GM19193 (cell line): ENCODE data around the gene DZIP3.

Source experiments
- POLR2A ChIP-seq: IDR thresholded peaks from 4 replicates; pipeline ENCODE4 v1.6.1; 2011; ENCODE audit not compliant: insufficient read depth, insufficient read length; ENCODE audit errors: extremely low read depth

DZIP3 gene

GRCh38 chr3:108578064-108578463, 11.5 kb upstream of the DZIP3 start:
- no peak for TF ChIP-seq POLR2A

DNA sequence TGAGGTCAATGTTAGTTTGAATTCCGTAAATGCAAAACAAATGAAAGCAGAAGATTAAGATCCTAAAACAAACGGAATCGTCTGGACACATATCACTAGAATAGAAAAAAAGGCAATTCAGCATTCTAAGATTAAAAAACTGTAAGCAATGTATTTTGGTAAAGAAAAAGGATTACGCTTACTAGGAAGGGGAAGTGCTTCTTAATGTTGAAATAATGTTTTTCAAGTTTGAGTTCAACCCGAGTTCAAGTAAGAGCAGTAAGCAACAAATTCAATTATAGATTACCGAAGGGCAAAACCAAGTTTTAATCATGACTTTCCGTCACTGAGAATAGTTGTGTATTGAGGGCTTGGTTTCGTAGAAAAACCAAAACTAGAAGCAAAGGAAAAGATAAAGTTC, 921 bp upstream of the DZIP3 start:
- TF ChIP-seq POLR2A, result no peak

DNA sequence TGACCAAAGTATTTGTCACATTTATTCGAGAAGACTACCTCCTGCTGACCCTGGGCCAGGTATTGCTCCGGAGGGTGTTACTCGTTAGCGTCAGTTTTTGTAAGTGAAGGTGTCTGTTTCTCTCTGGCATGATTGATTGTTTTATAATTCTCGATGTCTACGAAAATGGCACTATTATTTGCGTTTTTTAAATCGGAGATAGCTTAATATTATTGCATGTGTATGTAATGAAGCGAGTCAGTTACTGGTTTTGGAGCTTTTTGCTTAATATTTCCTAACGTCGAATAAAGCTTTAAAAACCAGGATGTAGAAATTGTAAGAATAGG, 439 bp downstream of the DZIP3 start:
- TF ChIP-seq POLR2A, result no peak

DNA sequence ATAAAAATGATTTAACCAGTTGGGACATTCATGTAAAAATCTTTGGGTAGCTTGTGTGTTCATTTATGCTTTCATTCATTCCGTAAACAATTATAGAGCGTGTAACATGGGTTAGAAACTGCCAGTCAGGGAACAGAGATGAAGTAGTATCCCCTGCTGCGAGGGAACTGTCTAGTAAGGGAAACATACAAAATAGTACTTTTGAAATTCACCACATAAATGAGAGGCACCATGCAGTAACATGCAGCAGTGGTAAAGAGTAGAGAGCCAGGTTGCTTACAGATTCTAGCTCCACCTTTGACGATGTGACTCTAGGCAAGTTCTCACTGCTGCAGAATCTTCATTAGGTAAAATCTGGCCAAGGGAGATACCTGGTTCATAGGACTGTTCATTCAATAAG, 938 bp downstream of the DZIP3 start:
- no peak for TF ChIP-seq POLR2A

DNA sequence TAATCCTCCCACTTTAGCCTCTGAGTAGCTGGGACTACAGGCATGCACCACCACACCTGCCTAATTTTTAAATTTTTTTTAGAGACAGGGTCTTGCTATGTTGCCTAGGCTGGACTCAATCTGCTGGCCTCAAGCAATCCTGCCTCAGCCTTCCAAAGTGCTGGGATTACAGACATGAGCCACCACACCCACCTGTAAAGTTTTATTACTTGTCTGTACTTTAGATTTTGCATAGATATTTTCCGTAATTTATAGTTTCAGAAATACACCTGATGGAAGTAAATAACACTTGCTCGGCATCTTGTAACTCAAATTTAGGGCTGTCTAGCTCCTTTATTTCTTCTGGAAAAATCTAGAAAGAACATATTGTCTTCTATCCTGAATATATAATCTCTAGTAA, 5.8 kb downstream of the DZIP3 start:
- no peak for TF ChIP-seq POLR2A

- no peak for TF ChIP-seq POLR2A
Measured at GRCh38 chr3:108598375-108598774, 8.9 kb downstream of the DZIP3 start.

DNA sequence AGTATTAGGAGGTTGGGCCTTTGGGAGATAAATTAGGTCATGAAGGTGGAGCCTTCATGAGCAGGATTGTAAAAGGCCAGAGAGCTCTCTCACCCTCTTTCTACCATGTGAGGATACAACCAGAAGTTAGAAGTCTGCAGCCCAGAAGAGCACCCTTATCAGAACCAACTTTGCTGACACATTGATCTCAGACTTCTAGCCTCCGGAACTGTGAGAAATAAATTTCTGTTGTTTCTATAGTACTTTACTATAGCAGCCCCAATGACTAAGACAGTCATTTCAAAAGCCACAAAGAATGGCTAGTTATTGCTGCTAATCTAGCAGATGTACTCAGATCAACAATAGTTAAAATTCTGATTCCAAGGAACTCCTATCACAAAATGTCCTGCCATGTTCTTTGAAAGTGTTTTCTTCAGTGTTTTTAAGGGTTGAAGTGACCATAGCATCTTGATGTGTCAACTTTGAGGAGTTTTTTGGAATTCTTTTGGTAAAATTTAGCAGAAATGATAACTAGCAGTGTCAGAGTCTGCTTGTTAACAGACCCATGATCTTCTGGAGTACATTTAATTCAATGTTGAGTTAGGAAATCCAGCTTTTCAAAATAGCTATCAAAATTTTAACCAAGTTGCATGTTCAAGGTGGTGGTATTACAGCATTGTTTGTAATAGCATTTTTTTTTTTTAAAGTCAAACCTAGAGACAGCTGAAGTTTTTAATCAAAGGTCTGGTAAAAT, 10.3 kb downstream of the DZIP3 start:
- no peak for TF ChIP-seq POLR2A

DNA sequence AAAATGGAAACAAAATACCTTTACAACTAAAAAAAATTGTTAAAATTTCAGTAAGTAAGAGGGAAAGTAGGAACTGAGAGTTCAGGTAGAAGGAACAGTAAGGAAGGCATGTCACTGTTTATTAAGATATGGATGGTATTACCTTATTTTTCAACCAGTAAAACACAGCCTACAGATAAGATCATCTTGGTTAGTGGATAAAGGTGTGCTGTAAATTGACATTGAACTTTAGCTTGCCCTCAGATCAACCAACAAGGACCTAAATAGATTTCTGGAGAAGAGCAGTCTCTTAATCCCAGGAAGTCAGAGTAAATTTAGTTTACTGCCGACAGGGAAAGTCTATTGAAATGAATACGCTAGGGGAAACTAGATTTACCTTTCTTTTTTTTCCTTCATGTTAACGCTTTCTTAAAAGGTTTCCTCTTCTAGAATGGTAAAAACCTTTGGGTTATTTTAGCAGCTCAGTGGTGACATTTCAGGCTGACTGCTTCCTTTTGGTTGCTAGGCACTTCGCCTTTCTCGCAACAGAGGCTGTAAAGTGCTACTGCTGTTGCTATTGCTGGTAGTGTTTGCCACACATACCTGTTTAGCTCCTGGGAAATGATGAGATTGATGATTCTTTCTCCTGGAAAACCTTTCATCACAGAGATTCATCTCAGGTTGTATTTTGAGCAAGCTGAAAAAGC, 12.9 kb downstream of the DZIP3 start:
- TF ChIP-seq POLR2A, result no peak

GRCh38 chr3:108602935-108603294, 13.4 kb downstream of the DZIP3 start:
- TF ChIP-seq POLR2A, result no peak

GRCh38 chr3:108603691-108604090, 14.2 kb downstream of the DZIP3 start:
- TF ChIP-seq POLR2A, result no peak

- no peak for TF ChIP-seq POLR2A
Measured at GRCh38 chr3:108605028-108605427, 15.5 kb downstream of the DZIP3 start.

GRCh38 chr3:108605491-108605890, 16.0 kb downstream of the DZIP3 start:
- no peak for TF ChIP-seq POLR2A

DNA sequence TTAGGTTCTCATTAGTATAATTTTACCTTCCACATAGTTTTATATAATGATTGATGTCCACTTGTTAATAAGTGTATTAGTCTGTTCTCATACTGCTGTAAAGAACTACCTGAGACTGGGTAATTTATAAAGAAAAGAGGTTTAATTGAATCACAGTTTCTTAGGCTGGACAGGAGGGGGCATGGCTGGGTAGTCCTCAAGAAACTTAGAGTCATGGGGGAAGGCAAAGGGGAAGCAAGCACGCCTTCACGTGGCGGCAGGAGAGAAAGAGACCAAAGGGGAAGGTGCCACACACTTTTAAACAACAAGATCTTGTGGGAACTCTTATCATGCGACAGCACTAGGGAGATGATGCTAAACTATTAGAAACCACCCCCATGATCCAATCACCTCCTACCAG, 19.2 kb downstream of the DZIP3 start:
- TF ChIP-seq POLR2A, result no peak

DNA sequence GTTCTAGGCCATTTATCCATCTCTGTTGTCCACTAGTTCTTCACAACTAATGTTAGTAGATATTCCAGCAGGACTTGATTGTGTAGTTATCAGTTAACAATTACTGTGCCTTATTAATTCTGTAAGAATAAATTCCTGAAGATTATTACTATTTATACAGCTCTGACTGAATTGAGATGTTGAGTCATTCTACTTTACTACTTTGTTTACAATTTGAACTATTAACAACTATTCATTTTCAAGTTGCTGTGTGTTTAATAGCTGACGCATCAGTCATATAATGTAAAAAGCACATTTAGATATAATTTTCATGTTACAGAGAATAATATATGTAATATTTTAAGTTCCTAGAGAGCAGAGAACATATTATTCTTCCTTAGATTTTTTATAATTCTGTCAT, 21.1 kb downstream of the DZIP3 start:
- TF ChIP-seq POLR2A, result no peak

DNA sequence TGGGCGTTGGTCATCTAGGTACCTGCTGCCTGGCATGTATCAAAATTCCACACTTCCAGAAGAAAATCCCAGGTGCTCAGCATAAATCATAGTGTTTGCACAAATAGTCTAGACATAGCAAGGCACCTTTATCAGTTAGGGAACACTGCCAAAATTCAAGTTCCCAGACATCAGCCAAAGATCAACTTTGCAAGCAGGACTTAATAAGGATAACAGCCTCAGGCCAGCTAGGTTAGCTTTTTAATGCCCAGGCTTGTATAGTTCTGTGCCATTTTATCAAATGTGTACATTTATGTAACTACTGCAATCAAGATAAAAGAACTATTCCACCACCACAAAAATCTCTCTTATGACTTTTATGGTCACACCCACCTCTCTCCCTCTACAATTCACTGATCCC, 30.7 kb downstream of the DZIP3 start:
- no peak for TF ChIP-seq POLR2A

DNA sequence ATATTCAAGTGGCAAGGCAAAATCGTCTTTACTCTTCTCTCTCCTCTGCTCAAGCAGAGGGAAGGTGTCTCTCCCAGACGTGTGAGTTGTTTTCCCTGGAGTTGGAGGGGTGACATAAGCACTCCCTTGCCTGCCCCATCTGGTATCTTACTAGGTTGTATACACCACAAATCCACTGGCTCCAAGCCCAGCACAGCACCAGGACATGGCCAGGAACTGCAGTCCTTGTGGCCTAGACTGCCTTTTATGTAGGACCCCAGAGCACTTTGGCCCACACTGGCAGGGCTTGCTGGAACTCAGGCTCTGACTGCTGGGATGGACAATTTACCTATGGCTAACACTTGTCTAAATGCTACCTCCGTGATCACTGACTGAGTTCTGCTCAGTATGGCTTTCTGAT, 34.0 kb downstream of the DZIP3 start:
- no peak for TF ChIP-seq POLR2A

DNA sequence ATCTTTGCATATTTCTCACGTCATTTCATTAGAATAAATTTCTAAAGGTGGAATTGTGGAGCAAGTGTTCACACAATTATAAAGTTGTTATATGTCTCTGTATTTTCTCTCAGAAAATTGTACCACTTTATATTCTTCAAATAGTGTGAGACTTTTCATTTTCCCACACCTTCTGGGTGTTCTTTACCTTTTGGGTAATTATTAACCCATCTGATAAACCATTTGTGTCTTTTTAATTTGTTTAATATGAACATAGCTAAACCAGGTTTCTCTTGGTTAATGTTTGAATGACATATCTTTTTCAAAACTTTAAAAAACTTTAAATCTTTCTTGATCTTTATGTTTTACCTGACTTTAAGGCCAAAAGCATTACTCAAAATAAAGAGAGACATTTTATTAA, 40.5 kb downstream of the DZIP3 start:
- TF ChIP-seq POLR2A, result no peak
